MM.1S (cell line): Measurements from ENCODE around the gene ANKS3.

Source experiments
- DNase-seq: peaks from one replicate; pipeline ENCODE4 v3.0.0-alpha.2; 2015
- H2AFZ ChIP-seq: fragments of 300-600 bp; sonication (generic); 2 replicates; pipeline ENCODE4 v1.6.0; 2016; ENCODE audit warnings: antibody characterized with exemption, low read length
- H3F3A ChIP-seq: fragments of 300-600 bp; sonication (generic); 2 replicates; pipeline ENCODE4 v1.6.1; 2016; ENCODE audit warnings: mild to moderate bottlenecking, antibody characterized with exemption, low read length, moderate library complexity, mixed read lengths; ENCODE audit not compliant: insufficient read depth
- H3K27ac ChIP-seq: fragments of 300-600 bp; sonication (generic); 2 replicates; pipeline ENCODE4 v1.5.1; 2016; ENCODE audit warnings: mild to moderate bottlenecking, low read length
- H3K27me3 ChIP-seq: fragments of 300-600 bp; sonication (generic); replicated peaks from 2 replicates; pipeline ENCODE4 v1.6.0; 2016; ENCODE audit warnings: low read length; ENCODE audit not compliant: insufficient read depth
- H3K36me3 ChIP-seq: fragments of 300-600 bp; sonication (generic); replicated peaks from 2 replicates; pipeline ENCODE4 v1.6.1; 2016; ENCODE audit warnings: mild to moderate bottlenecking, low read length, mixed read lengths; ENCODE audit not compliant: insufficient read depth
- H3K4me1 ChIP-seq: fragments of 300-600 bp; sonication (generic); 2 replicates; pipeline ENCODE4 v1.6.1; 2016; ENCODE audit warnings: low read length, mixed read lengths
- H3K4me2 ChIP-seq: fragments of 300-600 bp; sonication (generic); 2 replicates; pipeline ENCODE4 v1.6.0; 2016; ENCODE audit warnings: low read depth, low read length
- H3K4me3 ChIP-seq: fragments of 300-600 bp; sonication (generic); 2 replicates; pipeline ENCODE4 v1.5.1; 2016; ENCODE audit warnings: low read length, mixed read lengths
- H3K79me2 ChIP-seq: fragments of 300-600 bp; sonication (generic); 2 replicates; pipeline ENCODE4 v1.6.1; 2016; ENCODE audit warnings: mixed run types, low read length, mixed read lengths
- H3K9ac ChIP-seq: fragments of 300-600 bp; sonication (generic); 2 replicates; pipeline ENCODE4 v1.6.1; 2016; ENCODE audit warnings: low read length, mixed read lengths
- H3K9me2 ChIP-seq: fragments of 300-600 bp; sonication (generic); replicated peaks from 2 replicates; pipeline ENCODE4 v1.6.1; 2016; ENCODE audit warnings: mild to moderate bottlenecking, low read length, mixed read lengths; ENCODE audit not compliant: insufficient read depth
- H3K9me3 ChIP-seq: fragments of 300-600 bp; sonication (generic); replicated peaks from 2 replicates; pipeline ENCODE4 v1.6.1; 2016; ENCODE audit warnings: mild to moderate bottlenecking, low read length, mixed read lengths; ENCODE audit not compliant: insufficient read depth
- H4K20me1 ChIP-seq: fragments of 300-600 bp; sonication (generic); 2 replicates; pipeline ENCODE4 v1.6.1; 2016; ENCODE audit warnings: mild to moderate bottlenecking, low read length, moderate library complexity, mixed read lengths; ENCODE audit not compliant: insufficient read depth
- EZH2 ChIP-seq: fragments of 300-600 bp; sonication (generic); optimal IDR thresholded peaks from 2 replicates; pipeline ENCODE3; 2017; ENCODE audit warnings: low read depth, mild to moderate bottlenecking, antibody characterized with exemption, low read length, mixed read lengths
- EZH2phosphoT487 ChIP-seq: fragments of 300-600 bp; sonication (generic); IDR thresholded peaks from 2 replicates; pipeline ENCODE4 v1.6.1; 2018; ENCODE audit warnings: antibody characterized with exemption, low read length
- TF ChIP-seq, protein P1 (sequence below): fragments of 300-600 bp; sonication (generic); IDR thresholded peaks from 2 replicates; pipeline ENCODE4 v1.5.1; 2016; ENCODE audit warnings: antibody characterized with exemption, low read length, mixed read lengths

The ANKS3 gene

DNA sequence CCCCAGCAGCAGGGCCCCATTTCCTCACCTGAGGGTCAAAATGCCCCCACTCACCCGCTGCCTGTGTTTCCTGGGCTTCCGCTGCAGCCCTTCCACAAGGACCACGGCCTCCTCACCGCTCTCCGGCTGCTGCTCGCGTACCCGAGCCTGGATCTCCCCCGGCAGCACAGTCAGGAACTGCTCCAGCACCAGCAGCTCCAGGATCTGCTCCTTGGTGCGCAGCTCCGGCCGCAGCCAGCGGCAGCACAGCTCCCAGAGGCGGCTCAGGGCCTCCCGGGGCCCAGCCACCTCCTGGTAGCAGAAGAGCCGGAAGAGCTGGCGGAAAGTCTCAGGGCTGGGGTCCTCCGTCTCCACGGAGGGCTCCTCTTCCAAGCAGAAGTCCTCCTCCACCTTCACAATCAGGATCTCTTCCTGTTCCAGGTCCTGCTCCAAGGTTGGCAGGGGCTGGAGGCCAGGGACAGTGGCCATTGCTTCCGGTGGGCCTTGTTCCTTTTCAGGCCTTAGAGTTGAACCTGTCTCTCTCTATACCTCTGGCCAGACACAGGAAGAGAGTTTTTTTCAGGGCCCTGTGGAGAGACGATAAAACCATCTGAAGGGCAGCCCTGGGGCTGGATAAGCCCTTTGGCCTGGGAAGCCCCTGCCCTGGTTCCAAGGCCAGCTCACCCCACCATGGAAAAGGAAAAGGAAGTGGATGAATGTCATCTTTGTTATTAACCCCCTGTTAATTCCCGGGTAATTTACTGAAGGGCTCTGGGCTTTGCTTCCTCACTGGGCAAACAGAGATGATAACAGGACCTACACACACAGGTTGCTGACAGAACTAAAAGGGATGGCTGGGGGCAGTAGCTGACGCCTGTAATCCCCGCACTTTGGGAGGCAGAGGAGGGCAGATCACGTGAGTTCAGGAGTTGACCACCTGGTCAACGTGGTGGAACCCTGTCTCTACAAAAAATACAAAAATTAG, 31.7 kb upstream of the ANKS3 start:
- Histone ChIP-seq H3K27me3 (no peaks in the 10 kb centered on the region), H3F3A (peaks cover 17% of the 10 kb centered on the region; the same call in 1 of the 2 replicates), H3K9me3 (no peaks in the 10 kb centered on the region), H3K36me3 (no peaks in the 10 kb centered on the region), H3K79me2 (peaks cover 19% of the 10 kb centered on the region), H4K20me1 (no peaks in the 10 kb centered on the region), H3K4me1 (peaks cover 10% of the 10 kb centered on the region; the same call in 1 of the 2 replicates), H3K4me3 (peak overlapping the region; percentile 99), H3K4me2 (peak overlapping the region; percentile 80), H3K9ac (peak overlapping the region; percentile 93; the same call in 1 of the 2 replicates), H2AFZ (peak overlapping the region; percentile 99), H3K27ac (no peak overlapping the region; the same call in 1 of the 2 replicates), H3K9me2 (no peaks in the 10 kb centered on the region)
- no peak for DNase-seq
- TF ChIP-seq, protein P1, sequence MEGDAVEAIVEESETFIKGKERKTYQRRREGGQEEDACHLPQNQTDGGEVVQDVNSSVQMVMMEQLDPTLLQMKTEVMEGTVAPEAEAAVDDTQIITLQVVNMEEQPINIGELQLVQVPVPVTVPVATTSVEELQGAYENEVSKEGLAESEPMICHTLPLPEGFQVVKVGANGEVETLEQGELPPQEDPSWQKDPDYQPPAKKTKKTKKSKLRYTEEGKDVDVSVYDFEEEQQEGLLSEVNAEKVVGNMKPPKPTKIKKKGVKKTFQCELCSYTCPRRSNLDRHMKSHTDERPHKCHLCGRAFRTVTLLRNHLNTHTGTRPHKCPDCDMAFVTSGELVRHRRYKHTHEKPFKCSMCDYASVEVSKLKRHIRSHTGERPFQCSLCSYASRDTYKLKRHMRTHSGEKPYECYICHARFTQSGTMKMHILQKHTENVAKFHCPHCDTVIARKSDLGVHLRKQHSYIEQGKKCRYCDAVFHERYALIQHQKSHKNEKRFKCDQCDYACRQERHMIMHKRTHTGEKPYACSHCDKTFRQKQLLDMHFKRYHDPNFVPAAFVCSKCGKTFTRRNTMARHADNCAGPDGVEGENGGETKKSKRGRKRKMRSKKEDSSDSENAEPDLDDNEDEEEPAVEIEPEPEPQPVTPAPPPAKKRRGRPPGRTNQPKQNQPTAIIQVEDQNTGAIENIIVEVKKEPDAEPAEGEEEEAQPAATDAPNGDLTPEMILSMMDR: no peak
- TF ChIP-seq EZH2 (no peak), EZH2phosphoT487 (no peak)

DNA sequence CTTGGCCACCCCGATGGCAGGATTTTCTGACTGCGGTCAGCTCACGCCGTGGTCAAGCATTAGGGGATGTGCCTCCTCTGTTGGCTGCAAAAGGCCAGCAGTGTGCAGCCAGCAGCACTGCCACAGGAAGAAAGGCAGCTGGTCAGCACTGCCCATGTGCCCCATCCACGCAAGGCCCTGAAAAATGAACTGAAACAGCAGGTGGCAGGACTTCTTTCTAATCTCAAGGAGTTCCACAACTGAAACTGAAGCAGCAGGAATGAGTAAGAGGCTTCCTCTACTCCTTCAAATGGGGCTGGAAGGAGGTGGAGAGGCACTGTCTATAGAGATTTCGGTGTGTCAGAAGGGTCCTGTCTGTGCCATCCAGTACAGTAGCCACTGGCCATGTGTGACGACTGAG, 29.7 kb upstream of the ANKS3 start:
- Histone ChIP-seq H4K20me1 (no peaks in the 10 kb centered on the region), H3K4me1 (peaks cover 10% of the 10 kb centered on the region; the same call in 1 of the 2 replicates), H3K27me3 (no peaks in the 10 kb centered on the region), H3K36me3 (no peaks in the 10 kb centered on the region), H3K27ac (no peak overlapping the region), H3K9me3 (no peaks in the 10 kb centered on the region), H3K4me2 (no peak overlapping the region), H3K4me3 (no peak overlapping the region), H3K9ac (no peak overlapping the region), H2AFZ (no peak overlapping the region), H3K9me2 (no peaks in the 10 kb centered on the region), H3K79me2 (peaks cover 19% of the 10 kb centered on the region), H3F3A (peaks cover 13% of the 10 kb centered on the region; the same call in 1 of the 2 replicates)
- no peak for TF ChIP-seq EZH2
- no peak for DNase-seq

DNA sequence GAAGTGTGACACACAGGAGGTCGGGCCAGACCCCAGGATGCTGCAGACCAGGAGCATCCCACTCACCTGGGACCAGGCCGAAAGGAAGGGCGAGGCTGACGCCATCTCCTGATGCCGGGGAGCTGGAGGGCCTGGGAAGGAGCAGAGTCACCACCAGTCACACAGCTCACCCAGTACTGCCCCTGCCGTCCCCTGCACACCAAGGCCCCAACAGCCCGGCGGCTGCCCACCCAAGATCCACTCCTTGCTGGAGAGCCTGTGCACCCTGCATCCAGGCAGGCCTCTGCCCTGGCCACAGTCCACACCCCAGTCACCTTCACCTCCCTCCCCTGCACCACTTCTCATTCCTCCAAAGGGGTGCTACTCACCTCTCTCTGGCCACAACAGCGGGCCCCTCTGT, 28.1 kb upstream of the ANKS3 start:
- no peaks in the 10 kb centered on the region for H3K27me3 ChIP-seq
- no peaks in the 10 kb centered on the region for H3K9me3 ChIP-seq
- no peaks in the 10 kb centered on the region for H3F3A ChIP-seq
- H3K4me1 ChIP-seq: 0 out of 2 replicates have a peak, but pooled peaks cover 7% of the 10 kb centered on the region
- no peak overlapping the region for H3K4me3 ChIP-seq
- no peak for DNase-seq
- H4K20me1 ChIP-seq: no peaks in the 10 kb centered on the region
- H3K9me2 ChIP-seq: no peaks in the 10 kb centered on the region
- H3K9ac ChIP-seq: no peak overlapping the region
- H3K36me3 ChIP-seq: no peaks in the 10 kb centered on the region
- no peak overlapping the region for H3K27ac ChIP-seq
- TF ChIP-seq EZH2phosphoT487 (no peak), EZH2 (no peak)
- TF ChIP-seq, protein P1: no peak
- H3K79me2 ChIP-seq: peaks cover 19% of the 10 kb centered on the region
- H2AFZ ChIP-seq: no peak overlapping the region
- H3K4me2 ChIP-seq: no peak overlapping the region
